ENCODE measurements around the gene PLPP4. TPM values are rescaled to one million over a fixed set of nuclear protein-coding genes. Genes with fewer than 3 reads are reported as not detected.

The PLPP4 gene
- total RNA-seq, 1 experiment from 2014 or later = 10.7 TPM

DNA sequence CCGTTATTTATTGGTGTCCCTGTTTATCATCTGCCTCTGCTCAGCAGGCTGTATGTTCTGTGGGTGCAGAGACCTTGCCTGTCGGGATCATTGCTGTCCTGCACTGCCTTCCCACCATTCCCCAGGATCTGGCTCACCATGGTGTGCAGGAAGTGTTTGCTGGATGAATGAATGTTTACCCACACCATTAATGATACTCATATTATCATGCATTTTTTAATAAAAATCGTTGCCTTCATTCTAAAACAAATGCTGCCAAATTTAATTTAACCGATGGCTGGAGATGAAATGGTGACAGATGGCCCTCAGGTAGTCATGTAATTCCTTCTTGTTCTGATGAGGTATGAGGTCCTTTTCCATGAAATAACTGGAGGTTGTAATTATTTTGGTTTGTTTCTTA is 22.5 kb downstream of the PLPP4 start:
- Histone ChIP-seq H3K9ac (ENCODE audit: low read length) (no peak overlapping the region), H3K9me2 (replicated peaks; ENCODE audit: low read length) (no peaks in the 10 kb centered on the region), H2AFZ (ENCODE audit: low read length) (no peak overlapping the region), H3K36me3 (ENCODE audit: low read depth, low read length) (no peaks in the 10 kb centered on the region), H3K27ac (ENCODE audit: low read length) (no peak overlapping the region), H3K27me3 (ENCODE audit: low read length) (no peaks in the 10 kb centered on the region), H3F3A (ENCODE audit: low read length, unreplicated experiment) (no peaks in the 10 kb centered on the region), H4K20me1 (ENCODE audit: low read length) (no peaks in the 10 kb centered on the region), H3K4me2 (ENCODE audit: low read length) (no peak overlapping the region), H3K4me3 (ENCODE audit: low read length) (no peak overlapping the region), H3K79me2 (ENCODE audit: low read length) (no peaks in the 10 kb centered on the region), H3K4me1 (ENCODE audit: insufficient read depth, low read length) (no peaks in the 10 kb centered on the region), H3K9me3 (ENCODE audit: low read length) (no peaks in the 10 kb centered on the region)
- DNase-seq (no peak), ATAC-seq (no peak)
- CTCF ChIA-PET = no interaction called here
- intact Hi-C loops (cut with micrococcal nuclease) = no loop called here
- no TSS peak for BruUV-seq (replicated peaks)
- no peak for TF ChIP-seq EZH2phosphoT487 (IDR thresholded peaks at IDR 0.05; ENCODE audit: borderline replicate concordance, low read length)
- TF ChIP-seq EZH2 (IDR thresholded peaks at IDR 0.05; ENCODE audit: low read length, unreplicated experiment) = no peak
- TF ChIP-seq, protein P1, sequence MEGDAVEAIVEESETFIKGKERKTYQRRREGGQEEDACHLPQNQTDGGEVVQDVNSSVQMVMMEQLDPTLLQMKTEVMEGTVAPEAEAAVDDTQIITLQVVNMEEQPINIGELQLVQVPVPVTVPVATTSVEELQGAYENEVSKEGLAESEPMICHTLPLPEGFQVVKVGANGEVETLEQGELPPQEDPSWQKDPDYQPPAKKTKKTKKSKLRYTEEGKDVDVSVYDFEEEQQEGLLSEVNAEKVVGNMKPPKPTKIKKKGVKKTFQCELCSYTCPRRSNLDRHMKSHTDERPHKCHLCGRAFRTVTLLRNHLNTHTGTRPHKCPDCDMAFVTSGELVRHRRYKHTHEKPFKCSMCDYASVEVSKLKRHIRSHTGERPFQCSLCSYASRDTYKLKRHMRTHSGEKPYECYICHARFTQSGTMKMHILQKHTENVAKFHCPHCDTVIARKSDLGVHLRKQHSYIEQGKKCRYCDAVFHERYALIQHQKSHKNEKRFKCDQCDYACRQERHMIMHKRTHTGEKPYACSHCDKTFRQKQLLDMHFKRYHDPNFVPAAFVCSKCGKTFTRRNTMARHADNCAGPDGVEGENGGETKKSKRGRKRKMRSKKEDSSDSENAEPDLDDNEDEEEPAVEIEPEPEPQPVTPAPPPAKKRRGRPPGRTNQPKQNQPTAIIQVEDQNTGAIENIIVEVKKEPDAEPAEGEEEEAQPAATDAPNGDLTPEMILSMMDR (conservative IDR thresholded peaks at IDR 0.05; ENCODE audit: low read depth, low read length) = no peak
- POLR2A ChIA-PET (ENCODE audit: unreplicated experiment) = no interaction called here

DNA sequence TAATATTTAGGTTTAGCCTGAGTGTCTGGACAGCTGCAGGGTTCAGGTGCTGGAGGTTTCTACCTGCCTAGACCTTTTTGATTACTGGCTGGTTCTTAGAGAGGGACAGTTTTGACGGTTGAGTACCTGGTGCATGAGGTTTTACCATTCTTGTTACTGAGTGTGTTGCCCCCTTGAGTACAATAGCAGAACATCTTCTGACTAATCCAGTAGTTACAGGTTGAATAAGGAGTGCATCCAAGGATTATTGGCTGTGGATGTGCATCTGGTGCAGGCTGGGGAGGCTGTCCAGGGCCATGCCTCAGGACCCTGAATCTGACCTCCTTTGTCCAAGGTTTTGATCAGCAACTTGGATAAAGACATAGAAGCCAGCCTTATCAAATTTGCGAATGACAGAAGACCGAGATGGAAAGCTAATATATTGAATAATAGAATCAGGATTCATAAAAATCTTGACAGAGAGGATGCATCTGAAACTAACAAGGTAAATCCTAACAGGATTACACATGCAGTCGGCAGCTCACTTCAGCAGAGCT is 23.1 kb downstream of the PLPP4 start:
- intact Hi-C loops (cut with micrococcal nuclease) = no loop called here
- H3K9ac ChIP-seq (ENCODE audit: low read length) = no peak overlapping the region
- H2AFZ ChIP-seq (ENCODE audit: low read length) = no peak overlapping the region
- H3K36me3 ChIP-seq (ENCODE audit: low read depth, low read length) = no peaks in the 10 kb centered on the region
- no peaks in the 10 kb centered on the region for H4K20me1 ChIP-seq (ENCODE audit: low read length)
- H3K4me1 ChIP-seq (ENCODE audit: insufficient read depth, low read length) = no peaks in the 10 kb centered on the region
- TF ChIP-seq, protein P1 (conservative IDR thresholded peaks at IDR 0.05; ENCODE audit: low read depth, low read length) = peak; percentile 39; the same call in 1 of the 2 replicates
- TF ChIP-seq EZH2 (IDR thresholded peaks at IDR 0.05; ENCODE audit: low read length, unreplicated experiment) (no peak), EZH2phosphoT487 (IDR thresholded peaks at IDR 0.05; ENCODE audit: borderline replicate concordance, low read length) (no peak)
- H3K4me2 ChIP-seq (ENCODE audit: low read length) = no peak overlapping the region
- CTCF ChIA-PET = no interaction called here
- no peaks in the 10 kb centered on the region for H3K79me2 ChIP-seq (ENCODE audit: low read length)
- BruUV-seq (replicated peaks) = no TSS peak
- no peaks in the 10 kb centered on the region for H3F3A ChIP-seq (ENCODE audit: low read length, unreplicated experiment)
- no peaks in the 10 kb centered on the region for H3K9me2 ChIP-seq (replicated peaks; ENCODE audit: low read length)
- H3K27ac ChIP-seq (ENCODE audit: low read length) = no peak overlapping the region
- H3K9me3 ChIP-seq (ENCODE audit: low read length) = no peaks in the 10 kb centered on the region
- no peaks in the 10 kb centered on the region for H3K27me3 ChIP-seq (ENCODE audit: low read length)
- POLR2A ChIA-PET (ENCODE audit: unreplicated experiment) = no interaction called here
- H3K4me3 ChIP-seq (ENCODE audit: low read length) = no peak overlapping the region
- DNase-seq = peak; percentile 25
- peak; percentile 43; the same call in 1 of the 2 replicates for ATAC-seq

DNA sequence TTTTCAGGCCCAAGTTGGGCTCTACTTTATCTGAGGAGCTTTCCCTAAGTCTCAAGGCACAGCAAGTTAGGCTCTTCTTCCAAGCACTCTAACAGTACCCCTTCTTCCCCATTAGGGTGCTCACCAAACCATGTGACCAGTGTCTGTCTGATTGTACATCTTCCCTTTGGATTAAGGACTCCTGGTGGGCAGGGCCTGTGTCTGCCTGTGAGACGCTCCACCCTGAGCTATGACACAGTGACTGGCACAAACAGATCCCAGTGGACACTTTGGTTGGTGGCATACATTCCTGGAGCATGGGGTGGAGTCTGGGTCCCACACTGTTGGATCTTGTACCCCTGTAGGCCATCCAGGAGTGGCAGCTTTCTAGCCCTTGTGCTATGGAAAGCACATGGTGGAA is 23.8 kb downstream of the PLPP4 start:
- no peak overlapping the region for H3K9ac ChIP-seq (ENCODE audit: low read length)
- intact Hi-C loops (cut with micrococcal nuclease) = no loop called here
- DNase-seq (no peak), ATAC-seq (no peak)
- no peak overlapping the region for H3K4me3 ChIP-seq (ENCODE audit: low read length)
- no peak overlapping the region for H3K27ac ChIP-seq (ENCODE audit: low read length)
- POLR2A ChIA-PET (ENCODE audit: unreplicated experiment) = no interaction called here
- CTCF ChIA-PET = no interaction called here
- no peaks in the 10 kb centered on the region for H3K36me3 ChIP-seq (ENCODE audit: low read depth, low read length)
- no peaks in the 10 kb centered on the region for H3F3A ChIP-seq (ENCODE audit: low read length, unreplicated experiment)
- no peaks in the 10 kb centered on the region for H3K9me2 ChIP-seq (replicated peaks; ENCODE audit: low read length)
- no peak overlapping the region for H2AFZ ChIP-seq (ENCODE audit: low read length)
- no peaks in the 10 kb centered on the region for H3K27me3 ChIP-seq (ENCODE audit: low read length)
- no TSS peak for BruUV-seq (replicated peaks)
- H4K20me1 ChIP-seq (ENCODE audit: low read length) = no peaks in the 10 kb centered on the region
- H3K4me1 ChIP-seq (ENCODE audit: insufficient read depth, low read length) = no peaks in the 10 kb centered on the region
- H3K9me3 ChIP-seq (ENCODE audit: low read length) = no peaks in the 10 kb centered on the region
- H3K79me2 ChIP-seq (ENCODE audit: low read length) = no peaks in the 10 kb centered on the region
- H3K4me2 ChIP-seq (ENCODE audit: low read length) = no peak overlapping the region
- no peak for TF ChIP-seq EZH2 (IDR thresholded peaks at IDR 0.05; ENCODE audit: low read length, unreplicated experiment)
- TF ChIP-seq, protein P1 (conservative IDR thresholded peaks at IDR 0.05; ENCODE audit: low read depth, low read length) = no peak
- no peak for TF ChIP-seq EZH2phosphoT487 (IDR thresholded peaks at IDR 0.05; ENCODE audit: borderline replicate concordance, low read length)

Measured in PC-3 (cell line).